Measurements from ENCODE around the gene LAG3. TPM values are rescaled to one million over a fixed set of nuclear protein-coding genes. Genes with fewer than 3 reads are reported as not detected.

Gene LAG3
- total RNA-seq, 4 donors from 2014 or later: 0.60 to 1.4 TPM; not detected in 2

DNA sequence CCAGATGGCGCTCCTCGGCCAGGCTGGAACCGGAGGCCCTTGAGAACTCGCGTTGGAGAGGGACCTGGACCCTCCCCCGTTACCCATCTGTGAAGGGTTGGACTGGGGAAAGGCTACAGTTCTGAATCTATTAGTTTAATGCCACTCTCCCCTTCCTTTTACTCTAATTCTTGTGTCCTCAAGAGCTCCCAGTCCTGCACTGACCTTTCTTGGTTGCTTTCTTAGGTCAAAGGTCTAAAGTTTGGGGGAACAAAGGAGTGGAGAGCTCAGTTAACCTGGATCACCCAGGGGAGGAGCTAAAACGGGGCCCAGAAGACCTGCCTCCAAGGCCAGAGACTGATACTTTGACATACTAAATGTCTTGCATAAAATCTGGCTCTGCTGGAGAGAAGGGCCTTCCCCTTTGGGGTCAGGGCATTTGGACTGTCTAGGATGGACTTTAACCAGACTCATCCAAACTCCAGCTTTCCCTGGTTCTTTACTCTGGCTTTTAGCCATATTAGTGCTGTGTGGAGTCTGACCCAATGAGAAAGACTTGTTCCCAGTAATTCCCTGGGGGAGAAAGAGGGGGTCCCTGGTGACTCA lies 18.5 kb upstream of the LAG3 start:
- DNase-seq (ENCODE audit: low spot score in 2 of 2): no peak
- WGBS: 0% methylated on average over 4 of the region's 7 CpGs
- Histone ChIP-seq H3K4me1 (peaks cover 19% of the 10 kb centered on the region), H3K27ac (peak overlapping the region; percentile 92), H3K36me3 (peaks cover 27% of the 10 kb centered on the region), H3K9me3 (no peaks in the 10 kb centered on the region), H3K27me3 (no peaks in the 10 kb centered on the region), H3K4me3 (peak overlapping the region; percentile 86)
- peak; percentile 91 to 92 for TF ChIP-seq CTCF (IDR thresholded peaks at IDR 0.05)
- peak in 1 of 3 donors; percentile 5 for TF ChIP-seq POLR2AphosphoS5 (IDR thresholded peaks at IDR 0.05)
- TF ChIP-seq EP300 (IDR thresholded peaks at IDR 0.05): no peak

GRCh38 chr12:6754411-6754810 lies 17.9 kb upstream of the LAG3 start:
- Histone ChIP-seq H3K27me3 (no peaks in the 10 kb centered on the region), H3K27ac (peak overlapping the region; percentile 92), H3K4me1 (peaks cover 19% of the 10 kb centered on the region), H3K4me3 (no peak overlapping the region), H3K36me3 (peaks cover 22% of the 10 kb centered on the region), H3K9me3 (no peaks in the 10 kb centered on the region)
- no peak for DNase-seq (ENCODE audit: low spot score in 2 of 2)
- TF ChIP-seq POLR2AphosphoS5 (IDR thresholded peaks at IDR 0.05): no peak
- no peak for TF ChIP-seq EP300 (IDR thresholded peaks at IDR 0.05)
- no peak for TF ChIP-seq CTCF (IDR thresholded peaks at IDR 0.05)
- no peak for TF ChIP-seq POLR2A (IDR thresholded peaks at IDR 0.05)
- WGBS: 90% methylated on average over 2 of the region's 2 CpGs

- Histone ChIP-seq H3K27ac (no peak overlapping the region), H3K27me3 (no peaks in the 10 kb centered on the region), H3K4me1 (peaks cover 11% of the 10 kb centered on the region), H3K4me3 (no peak overlapping the region), H3K9me3 (no peaks in the 10 kb centered on the region), H3K36me3 (no peaks in the 10 kb centered on the region)
- WGBS: 65% methylated on average over 8 of the region's 8 CpGs
- TF ChIP-seq POLR2A (IDR thresholded peaks at IDR 0.05): no peak
- no peak for TF ChIP-seq CTCF (IDR thresholded peaks at IDR 0.05)
- TF ChIP-seq POLR2AphosphoS5 (IDR thresholded peaks at IDR 0.05): no peak
- no peak for TF ChIP-seq EP300 (IDR thresholded peaks at IDR 0.05)
- DNase-seq (ENCODE audit: low spot score in 2 of 2): no peak
These were observed 15.2 kb upstream of the LAG3 start for GRCh38 chr12:6757028-6757690.

DNA sequence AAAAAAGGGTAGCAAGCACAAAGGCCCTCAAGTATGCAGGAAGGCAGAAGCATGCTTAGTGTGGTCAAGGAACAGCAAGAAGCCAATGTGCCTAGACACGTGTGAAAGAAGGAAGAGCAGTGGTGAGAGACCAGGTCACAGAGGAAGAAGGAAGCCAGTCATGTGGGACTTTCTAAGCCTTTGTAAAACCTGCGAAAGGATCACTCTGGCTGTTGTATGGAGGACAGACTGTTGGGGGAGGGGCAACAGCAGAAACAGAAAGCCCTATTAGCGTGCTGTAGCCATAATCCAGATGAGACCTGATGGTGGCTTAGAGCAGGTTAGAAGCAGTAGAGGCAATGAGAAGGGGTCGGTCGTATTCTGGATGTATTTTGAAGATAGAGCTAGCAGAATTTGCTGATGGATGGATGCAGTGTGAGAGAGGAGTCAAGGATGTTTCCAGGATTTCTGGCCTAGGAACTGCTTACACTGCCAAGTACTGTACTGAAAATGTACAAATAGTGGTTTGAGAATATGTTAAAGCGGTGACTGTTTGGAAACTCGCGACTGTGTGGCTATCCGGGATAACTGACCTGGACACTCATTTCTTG lies 13.7 kb upstream of the LAG3 start:
- TF ChIP-seq POLR2A (IDR thresholded peaks at IDR 0.05): no peak
- no peak for TF ChIP-seq CTCF (IDR thresholded peaks at IDR 0.05)
- no peak for TF ChIP-seq EP300 (IDR thresholded peaks at IDR 0.05)
- no peak for TF ChIP-seq POLR2AphosphoS5 (IDR thresholded peaks at IDR 0.05)
- WGBS: 87% methylated on average over 9 of the region's 9 CpGs
- Histone ChIP-seq H3K4me3 (no peak overlapping the region), H3K36me3 (no peaks in the 10 kb centered on the region), H3K9me3 (no peaks in the 10 kb centered on the region), H3K27me3 (no peaks in the 10 kb centered on the region), H3K27ac (no peak overlapping the region), H3K4me1 (peaks cover 10% of the 10 kb centered on the region)
- DNase-seq (ENCODE audit: low spot score in 2 of 2): no peak

DNA sequence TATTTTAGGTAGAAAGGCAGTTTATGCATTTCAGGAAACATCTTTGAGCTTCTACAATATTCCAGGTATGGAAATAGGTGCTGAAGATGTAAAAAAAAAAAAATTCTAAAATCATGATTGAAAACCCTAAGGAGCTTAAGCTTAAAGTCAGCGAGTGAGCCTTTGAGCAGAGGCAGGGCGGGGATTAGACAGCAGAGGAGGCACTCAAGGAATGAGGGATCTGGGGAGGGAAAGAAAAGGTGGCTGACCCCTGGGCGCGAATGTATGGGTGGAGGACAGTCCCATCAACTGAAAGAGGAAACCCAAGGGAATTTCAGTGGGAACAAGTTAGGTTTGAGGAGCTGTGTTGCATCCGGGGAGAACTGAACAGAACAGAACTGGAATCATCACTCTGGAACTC lies 12.6 kb upstream of the LAG3 start:
- WGBS: 85% methylated on average over 5 of the region's 5 CpGs
- Histone ChIP-seq H3K9me3 (no peaks in the 10 kb centered on the region), H3K27me3 (no peaks in the 10 kb centered on the region), H3K4me1 (peaks cover 15% of the 10 kb centered on the region), H3K27ac (no peak overlapping the region), H3K4me3 (no peak overlapping the region), H3K36me3 (no peaks in the 10 kb centered on the region)
- DNase-seq (ENCODE audit: low spot score in 2 of 2): no peak
- TF ChIP-seq CTCF (IDR thresholded peaks at IDR 0.05) (no peak), POLR2A (IDR thresholded peaks at IDR 0.05) (no peak), EP300 (IDR thresholded peaks at IDR 0.05) (no peak), POLR2AphosphoS5 (IDR thresholded peaks at IDR 0.05) (no peak)
